ENCODE measurements around the gene TRMT61A.

GRCh38 chr14:103555559-103556337, 26.8 kb downstream of the TRMT61A start:
- TF ChIP-seq CTCF (IDR thresholded peaks at IDR 0.05), result no peak
- TF ChIP-seq TAF1 (IDR thresholded peaks at IDR 0.05; ENCODE audit: borderline replicate concordance, low read depth, low read length), result no peak

Measured in SK-N-SH (cell line).